ENCODE measurements around the gene MTA1. TPM values are rescaled to one million over a fixed set of nuclear protein-coding genes. Genes with fewer than 3 reads are reported as not detected.

MTA1 gene
- total RNA-seq, 1 donor from 2014 or later: 119 TPM

DNA sequence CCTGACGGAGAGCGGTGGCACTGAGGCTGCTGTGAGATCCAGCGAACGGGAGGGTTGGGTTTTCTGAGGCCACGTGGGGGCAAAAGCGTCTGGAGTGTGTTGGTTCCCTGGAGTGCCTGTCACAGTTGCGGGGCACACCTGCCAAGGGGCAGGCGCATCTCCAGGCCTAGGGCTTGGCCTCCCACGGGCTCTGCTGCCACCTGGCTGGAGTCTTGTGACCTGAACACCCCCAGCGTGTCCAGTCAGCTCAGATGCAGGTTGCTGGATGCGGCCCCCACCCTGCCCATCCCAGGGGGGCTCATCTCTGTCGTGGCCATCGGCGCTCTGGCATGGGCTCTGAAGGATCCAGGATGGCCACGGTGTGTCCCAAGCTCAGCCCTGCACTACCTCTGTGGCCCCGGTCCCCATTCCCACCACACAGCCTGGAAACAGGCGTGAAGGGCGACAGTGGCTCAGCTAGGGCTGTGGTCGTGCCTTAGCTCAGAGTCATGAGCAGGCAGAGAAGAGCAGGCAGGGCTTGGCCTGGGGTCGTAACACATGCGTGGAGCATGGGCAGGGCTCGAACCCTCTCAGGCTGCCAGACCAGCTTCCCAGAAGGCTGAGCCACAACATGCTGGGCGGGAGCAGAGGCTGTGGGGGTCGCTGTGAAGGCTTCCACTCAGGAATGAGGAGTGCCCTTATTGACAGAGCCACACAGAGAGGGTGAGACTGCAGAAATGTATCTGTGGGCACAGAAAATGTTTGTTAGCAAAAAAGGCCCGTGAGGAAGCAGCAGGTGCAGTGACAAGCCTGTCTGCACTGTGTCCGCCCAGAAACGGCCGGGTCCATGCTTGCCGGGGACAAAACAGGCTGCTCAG, 31.5 kb downstream of the MTA1 start:
- no peak for DNase-seq
- Mint-ChIP-seq H3K27me3 (no peaks in the 10 kb centered on the region), H3K4me3 (no peak overlapping the region), H3K4me1 (no peaks in the 10 kb centered on the region), H3K36me3 (ENCODE audit: low read depth) (peaks cover 36% of the 10 kb centered on the region), H3K9me3 (no peaks in the 10 kb centered on the region), H3K27ac (no peak overlapping the region)
- no peak for ATAC-seq (ENCODE audit: low read depth)
- ChIA-PET CTCF (interaction anchor here (1.6 kb wide), 1 partner anchor 39 kb away, joined by 6 read pairs; no protein-coding TSS in a partner anchor), POLR2A (no interaction called here)
- intact Hi-C loops (cut with micrococcal nuclease): no loop called here
- TF ChIP-seq, protein P1, sequence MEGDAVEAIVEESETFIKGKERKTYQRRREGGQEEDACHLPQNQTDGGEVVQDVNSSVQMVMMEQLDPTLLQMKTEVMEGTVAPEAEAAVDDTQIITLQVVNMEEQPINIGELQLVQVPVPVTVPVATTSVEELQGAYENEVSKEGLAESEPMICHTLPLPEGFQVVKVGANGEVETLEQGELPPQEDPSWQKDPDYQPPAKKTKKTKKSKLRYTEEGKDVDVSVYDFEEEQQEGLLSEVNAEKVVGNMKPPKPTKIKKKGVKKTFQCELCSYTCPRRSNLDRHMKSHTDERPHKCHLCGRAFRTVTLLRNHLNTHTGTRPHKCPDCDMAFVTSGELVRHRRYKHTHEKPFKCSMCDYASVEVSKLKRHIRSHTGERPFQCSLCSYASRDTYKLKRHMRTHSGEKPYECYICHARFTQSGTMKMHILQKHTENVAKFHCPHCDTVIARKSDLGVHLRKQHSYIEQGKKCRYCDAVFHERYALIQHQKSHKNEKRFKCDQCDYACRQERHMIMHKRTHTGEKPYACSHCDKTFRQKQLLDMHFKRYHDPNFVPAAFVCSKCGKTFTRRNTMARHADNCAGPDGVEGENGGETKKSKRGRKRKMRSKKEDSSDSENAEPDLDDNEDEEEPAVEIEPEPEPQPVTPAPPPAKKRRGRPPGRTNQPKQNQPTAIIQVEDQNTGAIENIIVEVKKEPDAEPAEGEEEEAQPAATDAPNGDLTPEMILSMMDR (IDR thresholded peaks at IDR 0.05): no peak

DNA sequence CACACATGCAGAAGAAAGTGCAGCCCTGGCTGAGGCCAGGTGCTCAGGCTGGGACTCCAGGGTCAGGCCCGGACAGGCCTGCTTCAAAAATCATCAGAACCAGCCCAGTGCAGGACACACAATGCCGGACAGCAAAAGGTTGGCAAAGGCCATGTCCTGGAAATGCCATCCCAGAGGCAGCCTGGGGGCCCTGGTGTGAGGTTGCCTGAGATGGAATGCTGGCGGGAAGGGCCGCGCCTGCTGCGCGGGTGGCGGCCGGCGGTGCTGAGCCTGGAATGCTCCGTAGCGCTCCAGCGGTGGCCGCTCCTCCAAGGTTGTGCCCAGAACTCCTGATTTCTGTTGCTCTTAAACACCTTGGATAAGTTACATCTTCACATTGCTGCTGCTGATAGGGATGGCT, 33.3 kb downstream of the MTA1 start:
- no peak overlapping the region for H3K4me3 Mint-ChIP-seq
- H3K27ac Mint-ChIP-seq: no peak overlapping the region
- no peaks in the 10 kb centered on the region for H3K4me1 Mint-ChIP-seq
- no peak for ATAC-seq (ENCODE audit: low read depth)
- H3K36me3 Mint-ChIP-seq (ENCODE audit: low read depth): peaks cover 36% of the 10 kb centered on the region
- ChIA-PET CTCF (interaction anchor here (1.6 kb wide), 1 partner anchor 37 kb away, joined by 6 read pairs; no protein-coding TSS in a partner anchor), POLR2A (interaction anchor here (0.6 kb wide), 1 partner anchor 12 kb away, joined by 6 read pairs; no protein-coding TSS in a partner anchor)
- no peak for DNase-seq
- H3K9me3 Mint-ChIP-seq: no peaks in the 10 kb centered on the region
- TF ChIP-seq, protein P1 (IDR thresholded peaks at IDR 0.05): no peak
- no peaks in the 10 kb centered on the region for H3K27me3 Mint-ChIP-seq
- intact Hi-C loops (cut with micrococcal nuclease): no loop called here

DNA sequence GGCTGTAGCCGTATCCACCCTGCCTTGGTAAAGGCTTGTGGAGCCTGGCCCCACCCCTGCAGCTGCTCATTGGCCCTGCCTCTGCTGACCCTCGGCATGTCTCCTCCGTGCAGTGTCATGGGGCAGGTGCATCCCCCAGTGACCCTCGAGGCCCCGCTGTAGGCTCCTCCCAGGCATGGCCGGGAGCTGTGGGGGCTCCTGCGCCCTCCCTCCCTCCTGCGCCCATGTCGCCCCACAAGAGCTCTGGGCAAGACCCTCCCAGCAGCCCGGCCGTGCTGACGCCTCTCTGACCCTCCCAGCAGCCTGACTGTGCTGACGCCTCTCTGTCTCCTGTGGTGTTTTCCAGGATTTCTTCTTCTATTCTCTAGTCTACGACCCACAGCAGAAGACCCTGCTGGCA, 34.2 kb downstream of the MTA1 start:
- CTCF ChIA-PET: no interaction called here
- POLR2A ChIA-PET: no interaction called here
- intact Hi-C loops (cut with micrococcal nuclease): no loop called here
- ATAC-seq (ENCODE audit: low read depth) (no peak), DNase-seq (no peak)
- H3K4me1 Mint-ChIP-seq: no peaks in the 10 kb centered on the region
- peaks cover 36% of the 10 kb centered on the region for H3K36me3 Mint-ChIP-seq (ENCODE audit: low read depth)
- no peak overlapping the region for H3K27ac Mint-ChIP-seq
- TF ChIP-seq, protein P1 (IDR thresholded peaks at IDR 0.05): no peak
- no peak overlapping the region for H3K4me3 Mint-ChIP-seq
- no peaks in the 10 kb centered on the region for H3K27me3 Mint-ChIP-seq
- no peaks in the 10 kb centered on the region for H3K9me3 Mint-ChIP-seq

DNA sequence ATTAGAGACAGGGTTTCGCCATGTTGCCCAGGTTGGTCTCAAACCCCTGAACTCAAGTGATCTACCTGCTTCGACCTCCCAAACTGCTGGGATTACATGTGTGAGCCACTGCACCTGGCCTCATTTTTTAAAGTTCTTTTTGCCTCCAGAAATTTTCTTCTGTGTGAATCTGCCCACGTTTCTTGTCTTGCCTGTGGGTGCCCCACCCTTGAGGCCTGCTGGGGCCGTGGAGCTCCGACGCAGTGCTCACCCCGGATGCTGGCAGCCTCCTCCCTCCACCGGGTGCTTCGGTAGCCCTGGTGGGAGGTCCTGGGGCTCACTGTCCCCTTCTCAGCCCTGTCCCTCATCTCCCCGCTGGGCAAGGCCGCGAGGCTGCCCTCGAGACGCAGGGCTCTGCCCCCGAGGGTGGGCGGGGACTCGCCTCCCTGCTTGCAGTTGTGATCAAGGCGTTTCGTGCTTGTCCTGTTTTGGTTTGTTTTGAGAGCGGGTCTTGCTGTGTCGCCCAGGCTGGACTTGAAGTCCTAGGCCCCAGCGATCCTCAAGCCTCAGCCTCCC, 35.5 kb downstream of the MTA1 start:
- H3K4me3 Mint-ChIP-seq: no peak overlapping the region
- no peaks in the 10 kb centered on the region for H3K27me3 Mint-ChIP-seq
- H3K9me3 Mint-ChIP-seq: no peaks in the 10 kb centered on the region
- TF ChIP-seq, protein P1 (IDR thresholded peaks at IDR 0.05): no peak
- ChIA-PET CTCF (no interaction called here), POLR2A (no interaction called here)
- intact Hi-C loops (cut with micrococcal nuclease): no loop called here
- DNase-seq (no peak), ATAC-seq (ENCODE audit: low read depth) (no peak)
- H3K27ac Mint-ChIP-seq: no peak overlapping the region
- peaks cover 34% of the 10 kb centered on the region for H3K36me3 Mint-ChIP-seq (ENCODE audit: low read depth)
- H3K4me1 Mint-ChIP-seq: no peaks in the 10 kb centered on the region
